HuH-7 (cell line): ENCODE results near the gene KIF27.
"Not testable (repeated sequence)": the region's sequence is repeated elsewhere in the genome, so short reads cannot be mapped to it uniquely, and the experiment has no call there.

ENCODE experiments used
- DNase-seq: peaks from one replicate; pipeline ENCODE4 v3.0.0; 2011; ENCODE audit warnings: low spot score

Gene KIF27

DNA sequence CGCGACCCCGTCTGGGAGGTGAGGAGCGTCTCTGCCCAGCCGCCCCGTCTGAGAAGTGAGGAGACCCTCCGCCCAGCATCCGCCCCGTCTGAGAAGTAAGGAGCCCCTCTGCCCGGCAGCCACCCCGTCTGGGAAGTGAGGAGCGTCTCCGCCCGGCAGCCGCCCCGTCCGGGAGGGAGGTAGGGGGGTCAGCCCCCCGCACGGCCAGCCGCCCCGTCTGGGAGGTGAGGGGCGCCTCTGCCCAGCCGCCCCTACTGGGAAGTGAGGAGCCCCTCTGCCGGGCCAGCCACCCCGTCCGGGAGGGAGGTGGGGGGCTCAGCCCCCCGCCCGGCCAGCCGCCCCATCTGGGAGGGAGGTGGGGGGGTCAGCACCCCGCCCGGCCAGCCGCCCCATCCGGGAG is 117.3 kb downstream of the KIF27 start:
- not testable (repeated sequence) for DNase-seq

- DNase-seq, result no peak
Observed at GRCh38 chr9:83800236-83801033, 120.8 kb downstream of the KIF27 start.

DNA sequence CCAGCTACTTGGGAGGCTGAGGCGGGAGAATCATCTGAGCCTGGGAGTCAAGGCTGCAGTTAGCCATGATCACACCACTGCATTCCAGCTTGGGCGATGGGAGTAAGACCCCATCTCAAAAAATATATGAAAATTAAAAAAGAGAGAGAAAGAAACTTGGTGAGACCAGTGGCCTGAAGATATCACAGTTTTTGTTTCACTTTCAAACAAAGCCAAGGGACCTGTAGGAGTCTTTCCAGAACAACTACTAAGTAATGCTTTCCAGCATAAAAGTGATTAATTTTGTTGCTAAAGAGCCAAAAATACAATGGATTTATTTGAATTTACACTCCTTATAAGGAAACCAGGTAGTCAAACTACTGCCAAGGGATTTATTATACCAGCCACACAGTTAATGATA is 127.2 kb downstream of the KIF27 start:
- no peak for DNase-seq

DNA sequence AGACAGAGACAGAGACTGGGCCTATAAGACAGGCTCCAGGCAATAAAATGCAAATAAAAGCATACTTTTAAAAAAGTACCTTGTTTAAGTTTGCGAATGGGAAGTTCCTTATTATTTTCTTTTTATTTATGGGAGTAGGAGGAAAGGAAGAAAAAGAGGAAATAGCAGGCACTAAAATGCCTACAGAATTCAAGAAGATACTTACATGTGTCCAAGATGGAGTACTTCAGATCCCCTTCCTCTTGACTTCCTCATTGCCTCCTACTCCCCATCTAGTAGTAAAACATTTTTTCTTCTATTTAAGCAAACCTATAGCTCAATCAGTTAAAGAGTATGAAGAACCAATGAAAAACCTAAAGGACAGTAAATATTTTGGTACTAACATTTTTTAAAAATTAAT is 128.5 kb downstream of the KIF27 start:
- DNase-seq, result no peak
